OCI-LY1 (cell line): ENCODE data around the gene SDR42E1.

Experiments used
- EZH2 ChIP-seq: fragments of 200-600 bp; sonication (generic), shearing (Covaris generic); IDR thresholded peaks from 2 replicates; pipeline ENCODE4 v1.8.0; 2017; ENCODE audit warnings: borderline replicate concordance, mixed run types, mild to moderate bottlenecking, antibody characterized with exemption, low read length, moderate library complexity, mixed read lengths
- TF ChIP-seq, protein P1 (sequence below): fragments of 200-600 bp; sonication (generic), shearing (Covaris generic); IDR thresholded peaks from 2 replicates; pipeline ENCODE4 v1.5.1; 2017; ENCODE audit warnings: mild to moderate bottlenecking, antibody characterized with exemption, low read length, moderate library complexity, mixed read lengths

DNA sequence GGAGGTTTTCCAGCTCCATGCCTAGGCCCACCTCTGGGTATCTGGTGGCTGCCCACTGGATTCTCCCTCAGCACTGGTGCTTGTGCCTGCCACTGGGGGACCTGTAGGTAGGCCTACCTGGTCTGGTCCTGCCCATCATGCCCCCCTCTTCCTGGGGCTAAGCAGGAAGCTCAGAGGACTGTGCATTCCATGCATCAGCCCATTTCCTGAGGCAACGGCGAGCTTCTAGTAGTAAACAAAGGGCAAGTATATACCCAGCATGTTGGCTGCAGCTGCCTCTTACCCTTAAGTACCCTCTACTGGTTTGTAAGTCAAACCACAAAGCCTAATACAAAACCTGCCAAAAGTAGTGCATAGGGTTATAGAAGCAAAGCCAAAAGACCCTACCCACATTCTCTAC lies 37.5 kb downstream of the SDR42E1 start:
- TF ChIP-seq, protein P1, sequence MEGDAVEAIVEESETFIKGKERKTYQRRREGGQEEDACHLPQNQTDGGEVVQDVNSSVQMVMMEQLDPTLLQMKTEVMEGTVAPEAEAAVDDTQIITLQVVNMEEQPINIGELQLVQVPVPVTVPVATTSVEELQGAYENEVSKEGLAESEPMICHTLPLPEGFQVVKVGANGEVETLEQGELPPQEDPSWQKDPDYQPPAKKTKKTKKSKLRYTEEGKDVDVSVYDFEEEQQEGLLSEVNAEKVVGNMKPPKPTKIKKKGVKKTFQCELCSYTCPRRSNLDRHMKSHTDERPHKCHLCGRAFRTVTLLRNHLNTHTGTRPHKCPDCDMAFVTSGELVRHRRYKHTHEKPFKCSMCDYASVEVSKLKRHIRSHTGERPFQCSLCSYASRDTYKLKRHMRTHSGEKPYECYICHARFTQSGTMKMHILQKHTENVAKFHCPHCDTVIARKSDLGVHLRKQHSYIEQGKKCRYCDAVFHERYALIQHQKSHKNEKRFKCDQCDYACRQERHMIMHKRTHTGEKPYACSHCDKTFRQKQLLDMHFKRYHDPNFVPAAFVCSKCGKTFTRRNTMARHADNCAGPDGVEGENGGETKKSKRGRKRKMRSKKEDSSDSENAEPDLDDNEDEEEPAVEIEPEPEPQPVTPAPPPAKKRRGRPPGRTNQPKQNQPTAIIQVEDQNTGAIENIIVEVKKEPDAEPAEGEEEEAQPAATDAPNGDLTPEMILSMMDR: no peak
- no peak for TF ChIP-seq EZH2
